NAMALWA (cell line): ENCODE results near the gene MATR3.

Experiments
- DNase-seq: peaks from one replicate; pipeline ENCODE4 v3.0.0-alpha.2; 2015; ENCODE audit warnings: low spot score

The MATR3 gene

GRCh38 chr5:139272471-139273321 is 20.8 kb upstream of the MATR3 start:
- DNase-seq = no peak

- DNase-seq = no peak
Observed at GRCh38 chr5:139273322-139273571, 20.3 kb upstream of the MATR3 start.

- DNase-seq = peak; percentile 92
Observed at GRCh38 chr5:139273572-139274289, 19.8 kb upstream of the MATR3 start.

GRCh38 chr5:139275536-139275935 is 18.0 kb upstream of the MATR3 start:
- no peak for DNase-seq

GRCh38 chr5:139275956-139276355 is 17.6 kb upstream of the MATR3 start:
- no peak for DNase-seq

GRCh38 chr5:139276426-139276825 is 17.1 kb upstream of the MATR3 start:
- no peak for DNase-seq

GRCh38 chr5:139277171-139277570 is 16.4 kb upstream of the MATR3 start:
- no peak for DNase-seq

- no peak for DNase-seq
Observed at GRCh38 chr5:139278540-139279274, 14.8 kb upstream of the MATR3 start.

GRCh38 chr5:139282197-139282557 is 11.4 kb upstream of the MATR3 start:
- DNase-seq = no peak

- no peak for DNase-seq
Observed at GRCh38 chr5:139283252-139284166, 10.0 kb upstream of the MATR3 start.

GRCh38 chr5:139284295-139284694 is 9.2 kb upstream of the MATR3 start:
- no peak for DNase-seq

GRCh38 chr5:139285651-139286392 is 7.7 kb upstream of the MATR3 start:
- no peak for DNase-seq

- DNase-seq = peak; percentile 80
Observed at GRCh38 chr5:139287890-139288635, 5.5 kb upstream of the MATR3 start.

- DNase-seq = no peak
Observed at GRCh38 chr5:139291051-139291450, 2.5 kb upstream of the MATR3 start.

GRCh38 chr5:139293202-139293506 is 386 bp upstream of the MATR3 start:
- no peak for DNase-seq

GRCh38 chr5:139294374-139295165 is 1.0 kb downstream of the MATR3 start:
- DNase-seq = peak; percentile 82

- no peak for DNase-seq
Observed at GRCh38 chr5:139295346-139296057, 2.0 kb downstream of the MATR3 start.

GRCh38 chr5:139296198-139296597 is 2.7 kb downstream of the MATR3 start:
- no peak for DNase-seq

- no peak for DNase-seq
Observed at GRCh38 chr5:139296862-139297326, 3.4 kb downstream of the MATR3 start.
